OCI-LY1 (cell line): ENCODE results near the gene SRL.

Experiments
- H2AFZ ChIP-seq: fragments of 200-600 bp; sonication (generic), shearing (Covaris generic); 2 replicates; pipeline ENCODE4 v1.6.0; 2014; ENCODE audit warnings: antibody characterized with exemption, mild to moderate bottlenecking, low read length
- H3F3A ChIP-seq: fragments of 200-600 bp; sonication (generic), shearing (Covaris generic); 2 replicates; pipeline ENCODE4 v1.6.0; 2014; ENCODE audit warnings: mild to moderate bottlenecking, antibody characterized with exemption, low read length, moderate library complexity; ENCODE audit not compliant: insufficient read depth
- H3K27ac ChIP-seq: fragments of 200-600 bp; sonication (generic); 2 replicates; pipeline ENCODE4 v1.5.1; 2014; ENCODE audit warnings: low read length, mixed run types, mild to moderate bottlenecking, low read depth; ENCODE audit not compliant: poor library complexity, severe bottlenecking
- H3K27me3 ChIP-seq: fragments of 200-600 bp; sonication (generic); 2 replicates; pipeline ENCODE4 v1.6.0; 2014; ENCODE audit warnings: antibody characterized with exemption, mild to moderate bottlenecking, low read length, moderate library complexity; ENCODE audit not compliant: insufficient read depth
- H3K36me3 ChIP-seq: fragments of 200-600 bp; sonication (generic); 2 replicates; pipeline ENCODE4 v1.6.1; 2014; ENCODE audit warnings: mild to moderate bottlenecking, antibody characterized with exemption, low read length, moderate library complexity, mixed read lengths; ENCODE audit not compliant: insufficient read depth
- H3K4me1 ChIP-seq: fragments of 200-600 bp; sonication (generic); 2 replicates; pipeline ENCODE4 v1.5.1; 2014; ENCODE audit warnings: mild to moderate bottlenecking, low read length, moderate library complexity; ENCODE audit not compliant: insufficient read depth, severe bottlenecking
- H3K4me2 ChIP-seq: fragments of 200-600 bp; sonication (generic), shearing (Covaris generic); 2 replicates; pipeline ENCODE4 v1.6.1; 2014; ENCODE audit warnings: low read length
- H3K4me3 ChIP-seq: fragments of 200-600 bp; sonication (generic); 2 replicates; pipeline ENCODE4 v1.5.1; 2014; ENCODE audit warnings: low read length, low read depth, mild to moderate bottlenecking, mixed read lengths; ENCODE audit not compliant: poor library complexity, severe bottlenecking
- H3K79me2 ChIP-seq: fragments of 200-600 bp; shearing (Covaris generic); 2 replicates; pipeline ENCODE4 v1.6.1; 2016; ENCODE audit warnings: mixed run types, low read length, mixed read lengths; ENCODE audit not compliant: insufficient read depth
- H3K9ac ChIP-seq: fragments of 200-600 bp; sonication (generic), shearing (Covaris generic); 2 replicates; pipeline ENCODE4 v1.6.1; 2014; ENCODE audit warnings: mild to moderate bottlenecking, low read length, mixed read lengths
- H3K9me2 ChIP-seq: fragments of 200-600 bp; sonication (generic), shearing (Covaris generic); 2 replicates; pipeline ENCODE4 v1.6.1; 2014; ENCODE audit warnings: low read depth, mild to moderate bottlenecking, low read length, mixed read lengths
- H3K9me3 ChIP-seq: fragments of 200-600 bp; shearing (Covaris generic); 2 replicates; pipeline ENCODE4 v1.6.1; 2014; ENCODE audit warnings: low read length, mixed read lengths
- H4K20me1 ChIP-seq: fragments of 200-600 bp; sonication (generic), shearing (Covaris generic); 2 replicates; pipeline ENCODE4 v1.6.0; 2016; ENCODE audit warnings: mild to moderate bottlenecking, low read length; ENCODE audit not compliant: insufficient read depth
- CTCF ChIP-seq: fragments of 200-600 bp; sonication (generic), shearing (Covaris generic); IDR thresholded peaks from 2 replicates; pipeline ENCODE4 v1.5.1; 2017; ENCODE audit warnings: mild to moderate bottlenecking, antibody characterized with exemption, low read length, moderate library complexity, mixed read lengths
- EZH2 ChIP-seq: fragments of 200-600 bp; sonication (generic), shearing (Covaris generic); IDR thresholded peaks from 2 replicates; pipeline ENCODE4 v1.8.0; 2017; ENCODE audit warnings: borderline replicate concordance, mixed run types, mild to moderate bottlenecking, antibody characterized with exemption, low read length, moderate library complexity, mixed read lengths

Gene SRL

GRCh38 chr16:4265676-4266075, 23.8 kb upstream of the SRL start:
- Histone ChIP-seq H3K27me3 (no peaks in the 10 kb centered on the region), H3K9me3 (no peaks in the 10 kb centered on the region), H3K9ac (no peak overlapping the region), H3K79me2 (peaks cover 37% of the 10 kb centered on the region), H4K20me1 (no peaks in the 10 kb centered on the region), H2AFZ (no peak overlapping the region), H3K9me2 (no peaks in the 10 kb centered on the region), H3K36me3 (peaks cover 24% of the 10 kb centered on the region), H3K4me2 (no peak overlapping the region), H3F3A (no peaks in the 10 kb centered on the region), H3K4me3 (no peak overlapping the region), H3K4me1 (peaks cover 17% of the 10 kb centered on the region), H3K27ac (no peak overlapping the region)
- TF ChIP-seq EZH2, result no peak
- no peak for TF ChIP-seq CTCF

GRCh38 chr16:4264546-4264945, 22.7 kb upstream of the SRL start:
- no peaks in the 10 kb centered on the region for H3F3A ChIP-seq
- peaks cover 30% of the 10 kb centered on the region for H3K36me3 ChIP-seq
- H3K4me1 ChIP-seq, result peaks cover 11% of the 10 kb centered on the region
- H3K4me3 ChIP-seq, result no peak overlapping the region
- no peaks in the 10 kb centered on the region for H3K9me3 ChIP-seq
- H3K9ac ChIP-seq, result no peak overlapping the region
- no peak overlapping the region for H3K27ac ChIP-seq
- H3K9me2 ChIP-seq, result no peaks in the 10 kb centered on the region
- no peak overlapping the region for H2AFZ ChIP-seq
- no peaks in the 10 kb centered on the region for H3K27me3 ChIP-seq
- H3K4me2 ChIP-seq, result peak overlapping the region; percentile 7; the same call in 1 of the 2 replicates
- H3K79me2 ChIP-seq, result peaks cover 25% of the 10 kb centered on the region
- no peaks in the 10 kb centered on the region for H4K20me1 ChIP-seq
- TF ChIP-seq EZH2, result no peak
- TF ChIP-seq CTCF, result no peak

GRCh38 chr16:4263504-4264436, 21.9 kb upstream of the SRL start:
- Histone ChIP-seq H3K36me3 (peaks cover 32% of the 10 kb centered on the region), H3F3A (no peaks in the 10 kb centered on the region), H3K9ac (no peak overlapping the region), H3K9me3 (no peaks in the 10 kb centered on the region), H3K4me3 (no peak overlapping the region), H3K4me1 (peaks cover 11% of the 10 kb centered on the region), H2AFZ (no peak overlapping the region), H4K20me1 (no peaks in the 10 kb centered on the region), H3K9me2 (no peaks in the 10 kb centered on the region), H3K4me2 (peak overlapping the region; percentile 7; the same call in 1 of the 2 replicates), H3K27ac (no peak overlapping the region), H3K79me2 (peaks cover 21% of the 10 kb centered on the region), H3K27me3 (no peaks in the 10 kb centered on the region)
- TF ChIP-seq CTCF (no peak), EZH2 (no peak)
